SK-N-MC (cell line): Measurements from ENCODE around the gene LRRN4CL.

ENCODE experiments used
- EZH2 ChIP-seq: fragments of 200-600 bp; sonication (generic); IDR thresholded peaks from one replicate; pipeline ENCODE4 v1.6.1; 2017; ENCODE audit warnings: antibody characterized with exemption
- POLR2AphosphoS5 ChIP-seq: IDR thresholded peaks from 2 replicates; pipeline ENCODE4 v1.6.1; 2012; ENCODE audit warnings: mild to moderate bottlenecking, low read depth, low read length, borderline replicate concordance

GRCh38 chr11:62728171-62728988 is 39.0 kb upstream of the LRRN4CL start, which contains the start of gene TTC9C:
- TF ChIP-seq POLR2AphosphoS5 (peak; percentile 90), EZH2 (no peak)
